Osteoblast (primary cell): Measurements from ENCODE around the gene ASB11. TPM values are rescaled to one million over a fixed set of nuclear protein-coding genes. Genes with fewer than 3 reads are reported as not detected.

ENCODE experiments used
- DNase-seq: peaks from one replicate; pipeline ENCODE4 v3.0.0; 2011; ENCODE audit warnings: low spot score, mixed read lengths; ENCODE audit not compliant: insufficient read length; ENCODE audit errors: missing footprints
- H2AFZ ChIP-seq: 2 replicates; pipeline ENCODE4 v1.6.0; 2011; ENCODE audit warnings: mild to moderate bottlenecking, low read length
- H3K27ac ChIP-seq: 2 replicates; pipeline ENCODE4 v1.5.1; 2011; ENCODE audit warnings: mild to moderate bottlenecking, low read depth, low read length, moderate library complexity
- H3K27me3 ChIP-seq: 2 replicates; pipeline ENCODE4 v1.6.0; 2012; ENCODE audit warnings: mild to moderate bottlenecking, control low read depth, inconsistent platforms, low read length, moderate library complexity; ENCODE audit not compliant: insufficient read depth
- H3K36me3 ChIP-seq: 2 replicates; pipeline ENCODE4 v1.5.1; 2011; ENCODE audit warnings: mild to moderate bottlenecking, low read length, control low read depth, moderate library complexity; ENCODE audit not compliant: insufficient read depth
- H3K4me1 ChIP-seq: 2 replicates; pipeline ENCODE4 v1.5.1; 2011; ENCODE audit warnings: mild to moderate bottlenecking, low read length, control low read depth, moderate library complexity; ENCODE audit not compliant: insufficient read depth
- H3K4me2 ChIP-seq: 2 replicates; pipeline ENCODE4 v1.6.0; 2011; ENCODE audit warnings: mild to moderate bottlenecking, low read length; ENCODE audit not compliant: insufficient read depth
- H3K4me3 ChIP-seq: fragments of 200-600 bp; sonication (generic); 3 replicates; pipeline ENCODE4 v1.5.1; 2012; ENCODE audit warnings: mild to moderate bottlenecking, low read length, inconsistent platforms; ENCODE audit not compliant: insufficient read depth
- H3K79me2 ChIP-seq: 2 replicates; pipeline ENCODE4 v1.6.0; 2012; ENCODE audit warnings: mild to moderate bottlenecking, low read length, control low read depth, inconsistent platforms; ENCODE audit not compliant: insufficient read depth
- H3K9me3 ChIP-seq: 2 replicates; pipeline ENCODE4 v1.5.1; 2011; ENCODE audit warnings: low read depth, low read length, control low read depth
- H4K20me1 ChIP-seq: 2 replicates; pipeline ENCODE4 v1.6.0; 2012; ENCODE audit warnings: mild to moderate bottlenecking, low read length, control low read depth; ENCODE audit not compliant: insufficient read depth
- total RNA-seq: library from RNA; depleted of rRNA; stranded (reverse); fragments of >200 nt; gene quantifications from 2 replicates; pipeline ENCODE4 v1.2.3, GENCODE V29; 2012
- TF ChIP-seq, protein P1 (sequence below): IDR thresholded peaks from 2 replicates; pipeline ENCODE4 v1.5.1; 2011; ENCODE audit warnings: mild to moderate bottlenecking, low read depth, low read length, moderate library complexity; ENCODE audit errors: extremely low read depth

Gene ASB11
- not detected in 2 replicates for total RNA-seq

- H2AFZ ChIP-seq = no peak within 1 kb of the TSS
- no peak within 1 kb of the TSS for H3K4me2 ChIP-seq
- no peaks in the 10 kb centered on the region for H4K20me1 ChIP-seq
- DNase-seq = no peak
- H3K4me3 ChIP-seq = no peak within 1 kb of the TSS
- H3K79me2 ChIP-seq = no peaks in the 10 kb centered on the region
- H3K9me3 ChIP-seq = no peaks in the 10 kb centered on the region
- H3K36me3 ChIP-seq = no peaks in the 10 kb centered on the region
- H3K4me1 ChIP-seq = no peaks in the 10 kb centered on the region
- H3K27ac ChIP-seq = no peak within 1 kb of the TSS
- no peaks in the 10 kb centered on the region for H3K27me3 ChIP-seq
- TF ChIP-seq, protein P1, sequence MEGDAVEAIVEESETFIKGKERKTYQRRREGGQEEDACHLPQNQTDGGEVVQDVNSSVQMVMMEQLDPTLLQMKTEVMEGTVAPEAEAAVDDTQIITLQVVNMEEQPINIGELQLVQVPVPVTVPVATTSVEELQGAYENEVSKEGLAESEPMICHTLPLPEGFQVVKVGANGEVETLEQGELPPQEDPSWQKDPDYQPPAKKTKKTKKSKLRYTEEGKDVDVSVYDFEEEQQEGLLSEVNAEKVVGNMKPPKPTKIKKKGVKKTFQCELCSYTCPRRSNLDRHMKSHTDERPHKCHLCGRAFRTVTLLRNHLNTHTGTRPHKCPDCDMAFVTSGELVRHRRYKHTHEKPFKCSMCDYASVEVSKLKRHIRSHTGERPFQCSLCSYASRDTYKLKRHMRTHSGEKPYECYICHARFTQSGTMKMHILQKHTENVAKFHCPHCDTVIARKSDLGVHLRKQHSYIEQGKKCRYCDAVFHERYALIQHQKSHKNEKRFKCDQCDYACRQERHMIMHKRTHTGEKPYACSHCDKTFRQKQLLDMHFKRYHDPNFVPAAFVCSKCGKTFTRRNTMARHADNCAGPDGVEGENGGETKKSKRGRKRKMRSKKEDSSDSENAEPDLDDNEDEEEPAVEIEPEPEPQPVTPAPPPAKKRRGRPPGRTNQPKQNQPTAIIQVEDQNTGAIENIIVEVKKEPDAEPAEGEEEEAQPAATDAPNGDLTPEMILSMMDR = no peak
Observed at GRCh38 chrX:15315509-15315908, at the start of gene ASB11. ASB11 (minus strand) TSS chrX:15315640; CDS start chrX:15315605, 35 bp downstream.

DNA sequence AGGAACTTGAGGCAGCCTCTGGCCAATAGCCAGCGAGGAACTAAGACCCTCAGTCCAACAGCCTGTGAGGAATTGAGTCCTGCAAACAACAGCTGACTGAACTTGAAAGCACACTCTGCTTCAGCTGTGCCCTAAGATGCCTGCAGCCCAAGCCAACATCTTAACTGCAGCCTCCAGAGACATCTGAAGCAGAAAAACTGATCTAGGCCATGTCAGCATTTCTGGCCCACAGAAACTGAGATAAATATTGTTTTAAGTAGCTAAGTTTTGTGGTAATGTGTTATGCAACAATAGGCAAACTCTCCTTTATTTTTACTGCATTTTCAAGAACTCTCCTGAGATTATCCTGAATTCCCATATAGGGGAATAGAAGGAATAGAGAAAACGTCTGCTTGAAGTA lies 44.3 kb upstream of the ASB11 start:
- H2AFZ ChIP-seq = no peak overlapping the region
- DNase-seq = no peak
- no peak overlapping the region for H3K4me3 ChIP-seq
- no peak overlapping the region for H3K4me2 ChIP-seq
- no peaks in the 10 kb centered on the region for H4K20me1 ChIP-seq
- no peaks in the 10 kb centered on the region for H3K79me2 ChIP-seq
- no peaks in the 10 kb centered on the region for H3K27me3 ChIP-seq
- TF ChIP-seq, protein P1 = no peak
- H3K27ac ChIP-seq = no peak overlapping the region
- no peaks in the 10 kb centered on the region for H3K4me1 ChIP-seq
- no peaks in the 10 kb centered on the region for H3K9me3 ChIP-seq
- no peaks in the 10 kb centered on the region for H3K36me3 ChIP-seq

DNA sequence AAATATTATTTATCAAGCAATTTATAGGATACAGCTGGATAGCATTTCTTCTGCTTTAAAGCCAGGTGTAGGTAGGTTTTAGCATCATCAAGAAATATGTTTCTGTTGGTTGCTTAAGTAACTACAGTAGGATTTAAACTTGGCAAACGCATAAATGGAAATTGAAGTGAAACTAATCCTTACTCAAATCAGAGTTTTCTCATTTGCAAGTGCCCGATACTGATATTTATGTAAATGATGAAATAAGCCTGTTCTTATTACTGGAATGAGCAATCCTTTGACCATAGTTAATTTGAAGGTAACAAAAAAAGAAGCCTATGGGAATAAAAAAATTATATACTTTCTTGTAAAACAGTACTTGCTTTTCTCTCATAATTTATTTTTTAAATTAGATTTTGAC lies 43.1 kb upstream of the ASB11 start:
- H3K4me3 ChIP-seq = no peak overlapping the region
- DNase-seq = no peak
- no peak overlapping the region for H3K4me2 ChIP-seq
- H3K27me3 ChIP-seq = no peaks in the 10 kb centered on the region
- no peaks in the 10 kb centered on the region for H3K79me2 ChIP-seq
- no peak overlapping the region for H2AFZ ChIP-seq
- no peaks in the 10 kb centered on the region for H3K36me3 ChIP-seq
- no peaks in the 10 kb centered on the region for H3K4me1 ChIP-seq
- no peaks in the 10 kb centered on the region for H3K9me3 ChIP-seq
- TF ChIP-seq, protein P1 = no peak
- H4K20me1 ChIP-seq = no peaks in the 10 kb centered on the region
- no peak overlapping the region for H3K27ac ChIP-seq

DNA sequence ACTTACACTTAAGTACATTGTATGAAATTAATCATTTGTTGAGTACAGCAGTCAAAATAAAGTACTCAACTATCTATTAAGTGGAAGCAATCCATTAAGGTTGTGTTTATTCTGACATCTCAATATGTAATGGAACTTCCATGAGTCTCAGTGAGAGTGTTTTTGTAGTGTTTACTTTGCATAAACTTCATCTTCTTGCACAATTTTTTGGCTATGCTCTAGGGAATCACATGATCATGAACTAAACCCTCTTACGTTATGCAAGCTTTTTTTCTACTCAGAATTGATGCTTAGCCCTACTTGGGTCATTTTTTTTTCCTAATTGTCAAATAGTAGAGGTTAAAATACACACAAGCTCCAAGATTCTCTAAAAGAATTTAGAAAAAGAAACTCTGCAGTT lies 41.0 kb upstream of the ASB11 start:
- no peak overlapping the region for H3K4me3 ChIP-seq
- TF ChIP-seq, protein P1 = no peak

More for the DNA sequence above, 41.0 kb upstream of the ASB11 start:
- H3K9me3 ChIP-seq = no peaks in the 10 kb centered on the region
- no peak for DNase-seq
- H3K36me3 ChIP-seq = no peaks in the 10 kb centered on the region
- no peak overlapping the region for H2AFZ ChIP-seq
- H3K79me2 ChIP-seq = no peaks in the 10 kb centered on the region
- H3K27me3 ChIP-seq = no peaks in the 10 kb centered on the region
- no peak overlapping the region for H3K27ac ChIP-seq
- no peaks in the 10 kb centered on the region for H3K4me1 ChIP-seq
- H4K20me1 ChIP-seq = no peaks in the 10 kb centered on the region
- no peak overlapping the region for H3K4me2 ChIP-seq
